SK-N-SH treated with all-trans-retinoic acid at 6 μM for 48 hours (cell line): Measurements from ENCODE around the gene PF4V1.

Experiments used
- ATAC-seq: fragments of 200-7000 bp; cut with Tn5 transposase; 3 replicates; pipeline ENCODE4 v1.9.1; 2020; ENCODE audit warnings: mild to moderate bottlenecking, moderate library complexity
- ARNTL ChIP-seq: fragments of 450-650 bp; formaldehyde crosslinking; IDR thresholded peaks from 2 replicates; pipeline ENCODE4 v1.5.0; 2020; ENCODE audit warnings: low read depth, mild to moderate bottlenecking, moderate library complexity, borderline replicate concordance
- BACH2 ChIP-seq: fragments of 250-450 bp; sonication (Bioruptor Pico); IDR thresholded peaks from 2 replicates; pipeline ENCODE4 v1.9.0; 2021; ENCODE audit warnings: mild to moderate bottlenecking, borderline replicate concordance
- CREB5 ChIP-seq: fragments of 250-450 bp; sonication (Bioruptor Pico); IDR thresholded peaks from 2 replicates; pipeline ENCODE4 v1.5.1; 2020; ENCODE audit warnings: low read depth, mild to moderate bottlenecking, moderate library complexity
- CSDC2 ChIP-seq: fragments of 250-450 bp; sonication (Bioruptor Pico); IDR thresholded peaks from 2 replicates; pipeline ENCODE4 v1.5.0; 2020; ENCODE audit warnings: mild to moderate bottlenecking, moderate library complexity
- ESRRG ChIP-seq: fragments of 250-450 bp; sonication (Bioruptor Pico); IDR thresholded peaks from 2 replicates; pipeline ENCODE4 v1.6.1; 2021; ENCODE audit warnings: mild to moderate bottlenecking
- ISL1 ChIP-seq: fragments of 250-450 bp; sonication (Bioruptor Pico); IDR thresholded peaks from 2 replicates; pipeline ENCODE4 v2.1.2; 2022; ENCODE audit warnings: mild to moderate bottlenecking, moderate library complexity
- OSR1 ChIP-seq: fragments of 250-450 bp; sonication (Bioruptor Pico); IDR thresholded peaks from 2 replicates; pipeline ENCODE4 v1.8.0; 2022; ENCODE audit warnings: moderate library complexity, mild to moderate bottlenecking, inconsistent platforms
- PPARA ChIP-seq: fragments of 250-450 bp; sonication (Bioruptor Pico); IDR thresholded peaks from 2 replicates; pipeline ENCODE4 v1.5.0; 2020; ENCODE audit warnings: mild to moderate bottlenecking, borderline replicate concordance
- RARB ChIP-seq: fragments of 250-450 bp; sonication (Bioruptor Pico); IDR thresholded peaks from 2 replicates; pipeline ENCODE4 v1.8.0; 2021; ENCODE audit warnings: mild to moderate bottlenecking, moderate library complexity
- SNAI2 ChIP-seq: fragments of 250-450 bp; sonication (Bioruptor Pico); IDR thresholded peaks from 2 replicates; pipeline ENCODE4 v1.5.0; 2020; ENCODE audit warnings: mild to moderate bottlenecking, moderate library complexity
- TCF4 ChIP-seq: fragments of 250-450 bp; sonication (Bioruptor Pico); IDR thresholded peaks from 2 replicates; pipeline ENCODE4 v1.8.0; 2021; ENCODE audit warnings: mild to moderate bottlenecking, moderate library complexity, borderline replicate concordance
- TOX ChIP-seq: fragments of 250-450 bp; sonication (Bioruptor Pico); IDR thresholded peaks from 2 replicates; pipeline ENCODE4 v1.8.0; 2021; ENCODE audit warnings: mild to moderate bottlenecking, moderate library complexity, borderline replicate concordance
- TSHZ2 ChIP-seq: fragments of 250-450 bp; sonication (Bioruptor Pico); IDR thresholded peaks from 2 replicates; pipeline ENCODE4 v1.5.0; 2020; ENCODE audit warnings: mild to moderate bottlenecking, moderate library complexity
- ZFP3 ChIP-seq: fragments of 250-450 bp; sonication (Bioruptor Pico); IDR thresholded peaks from 2 replicates; pipeline ENCODE4 v1.5.0; 2020; ENCODE audit warnings: mild to moderate bottlenecking, moderate library complexity
- ZNF565 ChIP-seq: fragments of 450-650 bp; formaldehyde crosslinking; conservative IDR thresholded peaks from 2 replicates; pipeline ENCODE4 v1.5.0; 2020; ENCODE audit warnings: low read depth, mild to moderate bottlenecking, moderate library complexity
- ZNF8 ChIP-seq: fragments of 450-650 bp; formaldehyde crosslinking; IDR thresholded peaks from 2 replicates; pipeline ENCODE4 v1.5.0; 2020; ENCODE audit warnings: mild to moderate bottlenecking, moderate library complexity
- TF ChIP-seq, protein P1 (sequence below): fragments of 250-450 bp; sonication (Bioruptor Pico); IDR thresholded peaks from 2 replicates; pipeline ENCODE4 v1.8.0; 2021; ENCODE audit warnings: low read depth, mild to moderate bottlenecking, moderate library complexity, borderline replicate concordance
- TF ChIP-seq, protein P2 (sequence below): fragments of 250-450 bp; sonication (Bioruptor Pico); IDR thresholded peaks from 2 replicates; pipeline ENCODE4 v1.5.1; 2021; ENCODE audit warnings: mild to moderate bottlenecking, moderate library complexity
- TF ChIP-seq, protein P3 (sequence below): fragments of 250-450 bp; sonication (Bioruptor Pico); IDR thresholded peaks from 2 replicates; pipeline ENCODE4 v1.8.0; 2020; ENCODE audit warnings: mild to moderate bottlenecking, moderate library complexity, borderline replicate concordance

Gene PF4V1

DNA sequence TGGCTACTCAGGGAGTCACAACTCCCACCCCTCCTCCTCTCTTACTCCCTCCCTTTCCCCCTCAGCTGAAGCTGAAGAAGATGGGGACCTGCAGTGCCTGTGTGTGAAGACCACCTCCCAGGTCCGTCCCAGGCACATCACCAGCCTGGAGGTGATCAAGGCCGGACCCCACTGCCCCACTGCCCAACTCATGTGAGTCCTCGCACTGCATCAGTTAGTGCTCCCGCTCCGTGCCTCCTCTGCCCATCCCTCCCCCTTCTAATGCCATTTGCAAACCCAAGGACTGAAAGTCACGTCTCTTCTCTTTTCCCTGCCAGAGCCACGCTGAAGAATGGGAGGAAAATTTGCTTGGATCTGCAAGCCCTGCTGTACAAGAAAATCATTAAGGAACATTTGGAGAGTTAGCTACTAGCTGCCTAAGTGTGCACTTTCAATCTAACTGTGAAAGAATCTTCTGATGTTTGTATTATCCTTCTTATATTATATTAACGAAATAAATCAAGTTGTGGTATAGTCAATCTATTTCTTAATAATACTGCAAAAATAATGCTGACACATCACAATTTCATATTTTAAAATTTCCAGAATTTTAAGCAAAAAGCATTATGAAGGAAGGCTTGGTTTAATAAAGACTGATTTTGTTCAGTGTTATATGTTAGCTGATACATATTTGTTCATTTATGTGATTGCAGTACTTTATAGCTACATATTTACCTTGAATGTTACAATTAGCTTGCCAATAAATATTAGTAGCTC is 800 bp downstream of the PF4V1 start:
- TF ChIP-seq PPARA (CRISPR knock-in tag) = no peak
- TF ChIP-seq ZNF565 (CRISPR knock-in tag) = no peak
- TF ChIP-seq ARNTL (CRISPR knock-in tag) = no peak
- no peak for TF ChIP-seq ESRRG
- no peak for TF ChIP-seq CREB5
- TF ChIP-seq SNAI2 (CRISPR knock-in tag) = no peak
- no peak for TF ChIP-seq OSR1 (CRISPR knock-in tag)
- TF ChIP-seq TCF4 (CRISPR knock-in tag) = no peak
- TF ChIP-seq RARB (CRISPR knock-in tag) = no peak
- no peak for TF ChIP-seq ZNF8
- TF ChIP-seq TOX (CRISPR knock-in tag) = no peak
- no peak for TF ChIP-seq ISL1 (CRISPR knock-in tag)
- TF ChIP-seq, protein P1, sequence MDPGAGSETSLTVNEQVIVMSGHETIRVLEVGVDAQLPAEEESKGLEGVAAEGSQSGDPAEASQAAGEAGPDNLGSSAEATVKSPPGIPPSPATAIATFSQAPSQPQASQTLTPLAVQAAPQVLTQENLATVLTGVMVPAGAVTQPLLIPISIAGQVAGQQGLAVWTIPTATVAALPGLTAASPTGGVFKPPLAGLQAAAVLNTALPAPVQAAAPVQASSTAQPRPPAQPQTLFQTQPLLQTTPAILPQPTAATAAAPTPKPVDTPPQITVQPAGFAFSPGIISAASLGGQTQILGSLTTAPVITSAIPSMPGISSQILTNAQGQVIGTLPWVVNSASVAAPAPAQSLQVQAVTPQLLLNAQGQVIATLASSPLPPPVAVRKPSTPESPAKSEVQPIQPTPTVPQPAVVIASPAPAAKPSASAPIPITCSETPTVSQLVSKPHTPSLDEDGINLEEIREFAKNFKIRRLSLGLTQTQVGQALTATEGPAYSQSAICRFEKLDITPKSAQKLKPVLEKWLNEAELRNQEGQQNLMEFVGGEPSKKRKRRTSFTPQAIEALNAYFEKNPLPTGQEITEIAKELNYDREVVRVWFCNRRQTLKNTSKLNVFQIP = no peak
- TF ChIP-seq CSDC2 (CRISPR knock-in tag) = no peak
- TF ChIP-seq, protein P2, sequence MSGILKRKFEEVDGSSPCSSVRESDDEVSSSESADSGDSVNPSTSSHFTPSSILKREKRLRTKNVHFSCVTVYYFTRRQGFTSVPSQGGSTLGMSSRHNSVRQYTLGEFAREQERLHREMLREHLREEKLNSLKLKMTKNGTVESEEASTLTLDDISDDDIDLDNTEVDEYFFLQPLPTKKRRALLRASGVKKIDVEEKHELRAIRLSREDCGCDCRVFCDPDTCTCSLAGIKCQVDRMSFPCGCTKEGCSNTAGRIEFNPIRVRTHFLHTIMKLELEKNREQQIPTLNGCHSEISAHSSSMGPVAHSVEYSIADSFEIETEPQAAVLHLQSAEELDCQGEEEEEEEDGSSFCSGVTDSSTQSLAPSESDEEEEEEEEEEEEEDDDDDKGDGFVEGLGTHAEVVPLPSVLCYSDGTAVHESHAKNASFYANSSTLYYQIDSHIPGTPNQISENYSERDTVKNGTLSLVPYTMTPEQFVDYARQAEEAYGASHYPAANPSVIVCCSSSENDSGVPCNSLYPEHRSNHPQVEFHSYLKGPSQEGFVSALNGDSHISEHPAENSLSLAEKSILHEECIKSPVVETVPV (CRISPR knock-in tag) = no peak
- TF ChIP-seq TSHZ2 = no peak
- no peak for TF ChIP-seq ZFP3 (CRISPR knock-in tag)
- TF ChIP-seq, protein P3, sequence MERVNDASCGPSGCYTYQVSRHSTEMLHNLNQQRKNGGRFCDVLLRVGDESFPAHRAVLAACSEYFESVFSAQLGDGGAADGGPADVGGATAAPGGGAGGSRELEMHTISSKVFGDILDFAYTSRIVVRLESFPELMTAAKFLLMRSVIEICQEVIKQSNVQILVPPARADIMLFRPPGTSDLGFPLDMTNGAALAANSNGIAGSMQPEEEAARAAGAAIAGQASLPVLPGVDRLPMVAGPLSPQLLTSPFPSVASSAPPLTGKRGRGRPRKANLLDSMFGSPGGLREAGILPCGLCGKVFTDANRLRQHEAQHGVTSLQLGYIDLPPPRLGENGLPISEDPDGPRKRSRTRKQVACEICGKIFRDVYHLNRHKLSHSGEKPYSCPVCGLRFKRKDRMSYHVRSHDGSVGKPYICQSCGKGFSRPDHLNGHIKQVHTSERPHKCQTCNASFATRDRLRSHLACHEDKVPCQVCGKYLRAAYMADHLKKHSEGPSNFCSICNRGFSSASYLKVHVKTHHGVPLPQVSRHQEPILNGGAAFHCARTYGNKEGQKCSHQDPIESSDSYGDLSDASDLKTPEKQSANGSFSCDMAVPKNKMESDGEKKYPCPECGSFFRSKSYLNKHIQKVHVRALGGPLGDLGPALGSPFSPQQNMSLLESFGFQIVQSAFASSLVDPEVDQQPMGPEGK (CRISPR knock-in tag) = no peak
- ATAC-seq = no peak

GRCh38 chr4:73855406-73855805 is 2.3 kb downstream of the PF4V1 start:
- TF ChIP-seq SNAI2 (CRISPR knock-in tag) (no peak), ZNF565 (CRISPR knock-in tag) (no peak), ESRRG (no peak)
- TF ChIP-seq, all 23 proteins: peak for 0
- no peak for ATAC-seq

DNA sequence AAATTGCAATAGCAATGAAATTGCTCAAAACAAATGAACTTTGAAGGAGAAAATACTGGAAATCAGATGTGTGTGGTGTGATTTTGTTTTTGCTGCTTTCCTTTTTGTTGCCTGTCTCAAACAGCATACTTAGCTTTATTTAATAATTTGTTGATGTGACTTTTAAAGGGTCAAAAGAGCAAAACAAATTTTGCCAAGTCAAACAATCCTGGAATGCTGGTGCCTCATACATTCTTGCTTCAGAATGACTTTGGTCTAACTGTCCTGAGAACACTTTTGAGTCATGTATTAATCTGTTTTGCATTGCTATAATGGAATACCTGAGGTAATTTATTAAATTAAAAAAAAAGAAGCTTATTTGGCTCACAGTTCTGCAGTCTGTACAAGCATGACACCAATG is 3.4 kb downstream of the PF4V1 start:
- ATAC-seq = no peak

More for the DNA sequence above, 3.4 kb downstream of the PF4V1 start:
- TF ChIP-seq BACH2 (CRISPR knock-in tag) = no peak
- no peak for TF ChIP-seq RARB (CRISPR knock-in tag)
- no peak for TF ChIP-seq TCF4 (CRISPR knock-in tag)
- TF ChIP-seq OSR1 (CRISPR knock-in tag) = no peak
- TF ChIP-seq, protein P3 (CRISPR knock-in tag) = no peak
- TF ChIP-seq ZNF565 (CRISPR knock-in tag) = no peak
